Neural progenitor cell (in vitro differentiated cells): ENCODE results near the gene ARSK. TPM values are rescaled to one million over a fixed set of nuclear protein-coding genes. Genes with fewer than 3 reads are reported as not detected.

Experiments
- DNase-seq: peaks from one replicate; pipeline ENCODE4 v3.0.0-alpha.2; 2016; ENCODE audit warnings: low spot score
- H2AFZ ChIP-seq: fragments of 200-600 bp; sonication (generic); replicated peaks from 2 replicates; pipeline ENCODE4 v1.6.1; 2016; ENCODE audit warnings: antibody characterized with exemption
- H3F3A ChIP-seq: fragments of 200-600 bp; sonication (generic); 2 replicates; pipeline ENCODE4 v1.6.1; 2016; ENCODE audit warnings: antibody characterized with exemption, low read depth
- H3K27ac ChIP-seq: fragments of 200-600 bp; sonication (generic); 2 replicates; pipeline ENCODE4 v1.5.1; 2016; ENCODE audit warnings: mild to moderate bottlenecking
- H3K27me3 ChIP-seq: fragments of 200-600 bp; sonication (generic); 2 replicates; pipeline ENCODE4 v1.6.1; 2016; ENCODE audit warnings: mild to moderate bottlenecking, moderate library complexity
- H3K36me3 ChIP-seq: fragments of 200-600 bp; sonication (generic); 2 replicates; pipeline ENCODE4 v1.5.1; 2016
- H3K4me1 ChIP-seq: fragments of 200-600 bp; sonication (generic); 2 replicates; pipeline ENCODE4 v1.6.1; 2016; ENCODE audit warnings: mixed run types
- H3K4me2 ChIP-seq: fragments of 200-600 bp; sonication (generic); 2 replicates; pipeline ENCODE4 v1.6.1; 2016
- H3K4me3 ChIP-seq: fragments of 200-600 bp; sonication (generic); 2 replicates; pipeline ENCODE4 v1.5.1; 2016
- H3K79me2 ChIP-seq: fragments of 200-600 bp; sonication (generic); 2 replicates; pipeline ENCODE4 v1.6.1; 2016; ENCODE audit warnings: low read depth
- H3K9ac ChIP-seq: fragments of 200-600 bp; sonication (generic); 2 replicates; pipeline ENCODE4 v1.6.1; 2016
- H3K9me3 ChIP-seq: fragments of 200-600 bp; sonication (generic); 2 replicates; pipeline ENCODE4 v1.5.1; 2016; ENCODE audit warnings: low read depth
- H4K20me1 ChIP-seq: fragments of 200-600 bp; sonication (generic); 2 replicates; pipeline ENCODE4 v1.6.1; 2016; ENCODE audit warnings: low read depth
- H3K27ac Mint-ChIP-seq: 3 replicates; pipeline ENCODE4 v1.8.0; 2021; ENCODE audit warnings: mixed read lengths
- H3K27me3 Mint-ChIP-seq: 2 replicates; pipeline ENCODE4 v1.8.0; 2022; ENCODE audit warnings: low read depth, mild to moderate bottlenecking, inconsistent platforms, moderate library complexity, mixed read lengths; ENCODE audit not compliant: insufficient read depth
- H3K36me3 Mint-ChIP-seq: 3 replicates; pipeline ENCODE4 v1.8.0; 2021; ENCODE audit warnings: mixed read lengths
- H3K4me1 Mint-ChIP-seq: 3 replicates; pipeline ENCODE4 v1.8.0; 2021; ENCODE audit warnings: mixed read lengths
- H3K4me3 Mint-ChIP-seq: 3 replicates; pipeline ENCODE4 v1.8.0; 2021; ENCODE audit warnings: mild to moderate bottlenecking, moderate library complexity, mixed read lengths
- H3K9me3 Mint-ChIP-seq: 3 replicates; pipeline ENCODE4 v1.8.0; 2020; ENCODE audit warnings: mixed read lengths
- EZH2 ChIP-seq: fragments of 200-600 bp; sonication (generic); IDR thresholded peaks from 2 replicates; pipeline ENCODE4 v1.6.1; 2017; ENCODE audit warnings: antibody characterized with exemption, mild to moderate bottlenecking, moderate library complexity
- EZH2phosphoT487 ChIP-seq: fragments of 200-600 bp; sonication (generic); IDR thresholded peaks from 2 replicates; pipeline ENCODE4 v1.6.1; 2017; ENCODE audit warnings: antibody characterized with exemption
- total RNA-seq: library from RNA; depleted of rRNA; stranded (reverse); fragments of >200 nt; gene quantifications from 2 replicates; pipeline ENCODE4 v1.2.3, GENCODE V29; 2015; ENCODE audit warnings: low replicate concordance
- TF ChIP-seq, protein P1 (sequence below): fragments of 200-600 bp; sonication (generic); IDR thresholded peaks from 2 replicates; pipeline ENCODE4 v1.5.1; 2017; ENCODE audit warnings: antibody characterized with exemption, mild to moderate bottlenecking

The ARSK gene
- total RNA-seq, 1 donor from 2014 or later: 21.3 TPM

DNA sequence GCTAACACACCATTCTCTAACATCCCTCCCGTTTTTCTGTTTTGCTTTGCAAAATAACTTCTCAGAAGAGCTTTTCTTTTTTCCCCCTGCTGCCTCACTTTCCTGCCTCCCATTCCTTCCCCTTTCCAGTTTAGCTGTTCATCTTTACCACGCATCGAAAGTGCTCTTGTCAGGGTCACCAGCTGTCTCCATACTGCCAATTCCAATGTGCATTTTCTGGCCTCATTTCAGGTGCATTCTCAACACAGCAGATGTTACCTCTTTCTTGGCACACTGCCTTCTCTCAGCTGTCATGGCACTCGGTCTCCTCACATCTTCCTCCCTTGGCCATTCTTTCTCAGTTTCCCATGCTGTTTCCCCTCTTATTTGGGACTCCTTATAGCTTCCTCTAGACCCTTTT lies 9.5 kb downstream of the ARSK start:
- H3K27ac Mint-ChIP-seq: no peak overlapping the region
- H3K36me3 Mint-ChIP-seq: peaks cover 9% of the 10 kb centered on the region
- no peak overlapping the region for H3K4me3 Mint-ChIP-seq
- Histone ChIP-seq H3K4me2 (no peak overlapping the region), H3K4me3 (no peak overlapping the region), H4K20me1 (no peaks in the 10 kb centered on the region), H3K9ac (no peak overlapping the region), H2AFZ (no peak overlapping the region), H3K4me1 (no peaks in the 10 kb centered on the region), H3K79me2 (no peaks in the 10 kb centered on the region), H3F3A (no peaks in the 10 kb centered on the region), H3K27ac (no peak overlapping the region), H3K9me3 (no peaks in the 10 kb centered on the region), H3K36me3 (no peaks in the 10 kb centered on the region), H3K27me3 (no peaks in the 10 kb centered on the region)
- H3K27me3 Mint-ChIP-seq: no peaks in the 10 kb centered on the region
- TF ChIP-seq EZH2phosphoT487: no peak
- TF ChIP-seq, protein P1, sequence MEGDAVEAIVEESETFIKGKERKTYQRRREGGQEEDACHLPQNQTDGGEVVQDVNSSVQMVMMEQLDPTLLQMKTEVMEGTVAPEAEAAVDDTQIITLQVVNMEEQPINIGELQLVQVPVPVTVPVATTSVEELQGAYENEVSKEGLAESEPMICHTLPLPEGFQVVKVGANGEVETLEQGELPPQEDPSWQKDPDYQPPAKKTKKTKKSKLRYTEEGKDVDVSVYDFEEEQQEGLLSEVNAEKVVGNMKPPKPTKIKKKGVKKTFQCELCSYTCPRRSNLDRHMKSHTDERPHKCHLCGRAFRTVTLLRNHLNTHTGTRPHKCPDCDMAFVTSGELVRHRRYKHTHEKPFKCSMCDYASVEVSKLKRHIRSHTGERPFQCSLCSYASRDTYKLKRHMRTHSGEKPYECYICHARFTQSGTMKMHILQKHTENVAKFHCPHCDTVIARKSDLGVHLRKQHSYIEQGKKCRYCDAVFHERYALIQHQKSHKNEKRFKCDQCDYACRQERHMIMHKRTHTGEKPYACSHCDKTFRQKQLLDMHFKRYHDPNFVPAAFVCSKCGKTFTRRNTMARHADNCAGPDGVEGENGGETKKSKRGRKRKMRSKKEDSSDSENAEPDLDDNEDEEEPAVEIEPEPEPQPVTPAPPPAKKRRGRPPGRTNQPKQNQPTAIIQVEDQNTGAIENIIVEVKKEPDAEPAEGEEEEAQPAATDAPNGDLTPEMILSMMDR: no peak
- TF ChIP-seq EZH2: no peak
- no peaks in the 10 kb centered on the region for H3K4me1 Mint-ChIP-seq
- H3K9me3 Mint-ChIP-seq: no peaks in the 10 kb centered on the region
- no peak for DNase-seq

DNA sequence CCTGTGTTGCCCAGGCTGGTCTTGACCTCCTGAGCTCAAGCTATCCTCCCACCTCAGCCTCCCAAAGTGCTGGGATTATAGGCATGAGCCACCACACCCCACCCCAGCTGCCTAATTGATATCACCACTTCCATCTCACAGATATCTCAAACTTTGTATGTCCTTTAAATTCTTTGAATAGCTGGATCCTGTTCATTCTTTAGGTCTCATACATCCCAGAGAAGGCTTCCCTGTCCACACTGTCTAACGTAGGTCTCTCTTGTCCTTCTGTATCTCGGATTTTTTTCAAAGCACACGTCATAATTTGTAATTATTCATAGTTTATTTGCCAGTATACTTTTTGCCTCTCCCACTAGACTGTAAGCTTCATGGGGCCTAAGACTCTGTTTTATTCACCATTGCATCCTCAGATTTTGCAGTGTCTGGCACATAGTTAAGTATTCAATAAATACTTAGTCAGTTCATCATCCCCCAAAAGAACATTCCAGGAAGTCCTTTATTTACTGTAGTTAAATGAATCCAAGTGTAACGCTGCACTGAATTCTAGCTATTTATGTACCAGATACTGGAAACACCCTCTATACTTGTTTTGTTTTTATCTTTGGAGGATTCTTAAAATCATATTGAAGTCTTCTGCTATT lies 10.5 kb downstream of the ARSK start:
- H3K4me1 Mint-ChIP-seq: no peaks in the 10 kb centered on the region
- H3K9ac ChIP-seq: no peak overlapping the region
- TF ChIP-seq EZH2: no peak
- TF ChIP-seq EZH2phosphoT487: no peak
- TF ChIP-seq, protein P1: no peak
- no peak overlapping the region for H2AFZ ChIP-seq
- no peaks in the 10 kb centered on the region for H3K9me3 Mint-ChIP-seq
- no peak for DNase-seq
- H3F3A ChIP-seq: no peaks in the 10 kb centered on the region
- no peaks in the 10 kb centered on the region for H3K4me1 ChIP-seq
- H3K4me3 ChIP-seq: no peak overlapping the region
- peaks cover 9% of the 10 kb centered on the region for H3K36me3 Mint-ChIP-seq
- H3K9me3 ChIP-seq: no peaks in the 10 kb centered on the region
- no peaks in the 10 kb centered on the region for H3K36me3 ChIP-seq
- no peaks in the 10 kb centered on the region for H4K20me1 ChIP-seq
- no peak overlapping the region for H3K27ac Mint-ChIP-seq
- H3K27me3 Mint-ChIP-seq: no peaks in the 10 kb centered on the region
- H3K4me3 Mint-ChIP-seq: no peak overlapping the region
- no peak overlapping the region for H3K4me2 ChIP-seq
- no peaks in the 10 kb centered on the region for H3K27me3 ChIP-seq
- no peak overlapping the region for H3K27ac ChIP-seq
- no peaks in the 10 kb centered on the region for H3K79me2 ChIP-seq

DNA sequence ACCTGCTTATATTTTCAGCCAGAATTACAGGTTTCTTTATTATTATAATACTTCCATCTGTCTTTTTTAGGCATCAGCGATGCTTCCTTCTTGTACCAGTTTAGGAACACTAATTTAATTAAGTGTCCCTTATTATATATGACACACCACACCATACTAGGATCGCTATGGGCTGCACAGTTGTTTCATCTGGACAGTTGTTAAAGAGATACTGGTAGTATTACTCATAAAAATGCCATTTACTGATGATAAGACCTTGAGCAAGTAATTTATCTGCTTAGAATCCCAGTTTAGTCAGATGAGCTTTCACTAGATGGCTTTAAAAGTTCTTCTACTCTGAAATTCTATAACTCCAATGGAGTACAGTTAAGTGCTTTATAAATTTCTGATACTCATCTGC lies 17.1 kb downstream of the ARSK start:
- no peak for DNase-seq
- H3K9ac ChIP-seq: no peak overlapping the region
- H3K4me3 ChIP-seq: no peak overlapping the region
- Mint-ChIP-seq H3K4me1 (no peaks in the 10 kb centered on the region), H3K27me3 (no peaks in the 10 kb centered on the region), H3K9me3 (no peaks in the 10 kb centered on the region), H3K36me3 (peaks cover 16% of the 10 kb centered on the region), H3K27ac (no peak overlapping the region), H3K4me3 (no peak overlapping the region)
- H3K27ac ChIP-seq: no peak overlapping the region
- no peaks in the 10 kb centered on the region for H3K27me3 ChIP-seq
- TF ChIP-seq, protein P1: no peak
- TF ChIP-seq EZH2phosphoT487: no peak
- no peak for TF ChIP-seq EZH2
- H3K4me2 ChIP-seq: no peak overlapping the region
- H4K20me1 ChIP-seq: no peaks in the 10 kb centered on the region
- no peaks in the 10 kb centered on the region for H3F3A ChIP-seq
- no peaks in the 10 kb centered on the region for H3K4me1 ChIP-seq
- no peaks in the 10 kb centered on the region for H3K9me3 ChIP-seq
- no peaks in the 10 kb centered on the region for H3K79me2 ChIP-seq
- H3K36me3 ChIP-seq: peaks cover 5% of the 10 kb centered on the region
- H2AFZ ChIP-seq: no peak overlapping the region
